GM19324 (cell line): ENCODE data around the gene SLC6A9.

Source experiments
- ATAC-seq: cut with Tn5 transposase; IDR thresholded peaks from one replicate; pipeline ENCODE4 v1.9.1; 2021; ENCODE audit warnings: mild to moderate bottlenecking, moderate library complexity; ENCODE audit not compliant: unreplicated experiment, low FRiP score

Gene SLC6A9

GRCh38 chr1:43975249-43975961 is 55.9 kb downstream of the SLC6A9 start:
- ATAC-seq, result no peak

DNA sequence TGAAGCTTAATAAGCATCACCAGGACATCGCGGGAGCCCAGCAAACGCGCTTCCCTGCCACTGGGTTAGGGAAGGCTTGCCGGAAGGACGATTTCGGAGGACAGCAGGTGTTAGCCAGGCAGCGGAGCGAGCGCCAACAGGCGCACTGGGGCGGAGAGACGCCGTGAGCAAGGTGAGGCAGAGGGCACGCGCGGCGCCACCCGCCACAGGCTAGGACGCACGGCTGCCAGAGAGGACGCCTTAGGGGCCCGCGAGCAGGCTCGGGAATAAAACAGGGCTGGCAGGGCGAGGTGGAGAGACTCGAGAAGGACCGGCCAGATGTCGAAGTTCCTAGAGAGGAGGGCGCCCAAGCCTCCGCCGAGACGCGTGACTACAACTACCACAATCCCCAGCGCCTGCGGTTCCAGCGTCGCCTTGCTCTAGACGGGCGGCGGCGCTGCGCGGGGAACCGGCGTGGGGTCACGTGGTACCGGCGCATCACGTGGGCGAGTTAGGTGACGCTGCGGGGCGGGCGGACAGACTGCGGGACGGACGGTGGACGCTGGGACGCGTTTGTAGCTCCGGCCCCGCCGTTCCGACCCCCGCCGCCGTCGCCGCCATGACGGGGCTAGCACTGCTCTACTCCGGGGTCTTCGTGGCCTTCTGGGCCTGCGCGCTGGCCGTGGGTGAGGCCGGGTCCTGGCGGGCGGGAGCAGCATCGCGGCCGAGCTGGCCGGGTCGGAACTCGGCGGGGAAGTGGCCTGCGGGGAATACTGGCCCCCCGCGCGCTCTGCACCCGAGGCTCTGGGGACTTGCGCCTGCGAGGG is 56.6 kb downstream of the SLC6A9 start, which contains the start of gene ATP6V0B:
Gene ATP6V0B, plus strand, starts transcription at position 518 of the 806 bp plus-strand sequence. Its CDS starts 81 bp downstream, at position 599.
- ATAC-seq, result peak; percentile 76

GRCh38 chr1:43973981-43974442 is 57.2 kb downstream of the SLC6A9 start:
- no peak for ATAC-seq

DNA sequence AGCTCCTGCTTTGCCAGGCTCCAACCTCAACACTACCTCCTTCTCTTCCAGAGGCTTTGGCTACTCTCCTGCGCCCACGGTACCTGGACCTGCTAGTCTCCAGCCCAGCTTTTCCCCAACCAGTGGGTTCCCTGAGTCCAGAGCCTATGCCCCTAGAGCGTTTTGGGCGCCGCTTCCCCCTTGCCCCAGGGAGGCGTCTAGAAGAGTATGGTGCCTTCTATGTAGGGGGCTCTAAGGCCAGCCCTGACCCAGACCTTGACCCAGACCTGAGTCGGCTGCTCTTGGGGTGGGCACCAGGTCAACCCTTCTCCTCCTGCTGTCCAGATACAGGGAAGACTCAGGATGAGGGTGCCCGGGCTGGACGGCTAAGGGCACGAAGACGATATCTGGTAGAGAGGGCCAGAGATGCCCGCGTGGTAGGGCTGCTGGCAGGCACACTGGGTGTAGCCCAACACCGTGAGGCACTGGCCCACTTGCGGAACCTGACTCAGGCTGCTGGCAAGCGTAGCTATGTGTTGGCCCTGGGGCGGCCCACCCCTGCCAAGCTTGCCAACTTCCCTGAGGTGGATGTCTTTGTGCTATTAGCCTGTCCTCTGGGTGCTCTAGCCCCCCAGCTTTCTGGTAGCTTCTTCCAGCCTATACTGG is 59.8 kb downstream of the SLC6A9 start:
- no peak for ATAC-seq

- no peak for ATAC-seq
These were observed 60.4 kb downstream of the SLC6A9 start for GRCh38 chr1:43970911-43971310.

DNA sequence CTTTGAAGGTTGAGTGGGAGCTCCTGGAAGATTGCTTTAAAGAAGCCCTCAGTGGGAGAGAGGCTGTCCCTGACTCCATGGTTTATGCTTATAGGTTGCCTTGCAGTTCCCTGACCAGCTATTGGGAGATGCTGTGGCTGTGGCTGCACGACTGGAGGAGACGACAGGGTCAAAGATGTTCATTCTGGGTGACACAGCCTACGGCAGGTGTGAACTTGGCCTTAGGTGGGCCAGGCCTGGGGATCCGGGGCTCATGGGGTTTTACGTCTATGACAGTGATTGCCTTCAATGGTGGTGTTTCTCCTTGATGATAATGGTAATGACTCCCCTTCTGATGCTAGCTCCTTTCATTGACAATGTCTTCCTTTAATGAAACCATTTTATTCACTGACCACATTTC is 60.8 kb downstream of the SLC6A9 start:
- no peak for ATAC-seq

DNA sequence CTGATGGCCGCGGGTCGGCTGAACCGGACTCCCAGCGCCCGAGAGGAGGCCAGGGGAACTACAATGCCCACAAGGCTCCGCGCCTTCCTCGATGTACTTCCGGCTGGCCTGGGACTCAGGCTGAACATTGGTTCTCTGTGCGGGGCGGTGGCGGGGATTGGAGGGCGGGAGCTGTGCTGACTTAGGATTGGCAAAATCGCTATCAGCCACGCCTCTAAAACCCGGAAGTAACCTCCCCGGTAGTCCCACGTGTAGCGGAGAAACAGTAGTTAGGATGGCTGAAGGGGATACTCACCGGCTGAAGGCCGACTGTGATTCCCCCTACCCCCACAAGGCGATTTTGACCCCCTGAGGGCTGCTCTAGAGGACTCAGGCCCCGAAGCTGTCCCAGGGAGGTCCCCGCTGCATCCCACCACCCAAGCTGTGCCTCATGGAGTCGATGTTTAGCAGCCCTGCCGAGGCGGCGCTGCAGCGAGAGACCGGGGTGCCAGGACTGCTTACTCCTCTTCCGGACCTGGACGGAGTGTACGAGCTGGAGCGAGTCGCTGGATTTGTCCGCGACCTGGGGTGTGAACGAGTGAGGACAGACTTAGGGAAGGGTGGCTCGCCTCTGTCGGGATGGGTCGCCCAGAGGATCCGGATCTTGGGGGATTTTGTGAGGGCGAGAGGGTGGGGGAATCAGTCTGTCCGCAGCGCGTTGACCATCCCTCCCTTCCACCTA is 61.4 kb downstream of the SLC6A9 start, which contains the start of gene DPH2:
Gene DPH2, plus strand, starts transcription at position 265 of the 721 bp plus-strand sequence. Its CDS starts 166 bp downstream, at position 431.
- ATAC-seq, result peak; percentile 71

DNA sequence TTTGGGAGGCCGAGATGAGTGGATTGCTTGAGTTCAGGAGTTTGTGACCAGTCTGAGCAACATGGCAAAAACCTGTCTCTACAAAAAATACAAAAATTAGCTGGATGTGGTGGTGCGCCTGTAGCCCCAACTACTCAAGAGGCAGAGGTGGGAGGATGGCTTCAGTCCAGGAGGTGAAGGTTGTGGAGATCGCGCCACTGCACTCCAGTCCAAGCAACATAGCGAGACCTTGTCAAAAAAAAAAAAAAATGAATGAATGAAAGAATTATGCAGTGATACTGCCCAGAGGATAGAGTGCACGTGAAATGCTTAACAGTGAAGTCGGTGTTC is 61.9 kb downstream of the SLC6A9 start:
- ATAC-seq, result no peak

GRCh38 chr1:43968348-43968948 is 62.8 kb downstream of the SLC6A9 start:
- no peak for ATAC-seq

DNA sequence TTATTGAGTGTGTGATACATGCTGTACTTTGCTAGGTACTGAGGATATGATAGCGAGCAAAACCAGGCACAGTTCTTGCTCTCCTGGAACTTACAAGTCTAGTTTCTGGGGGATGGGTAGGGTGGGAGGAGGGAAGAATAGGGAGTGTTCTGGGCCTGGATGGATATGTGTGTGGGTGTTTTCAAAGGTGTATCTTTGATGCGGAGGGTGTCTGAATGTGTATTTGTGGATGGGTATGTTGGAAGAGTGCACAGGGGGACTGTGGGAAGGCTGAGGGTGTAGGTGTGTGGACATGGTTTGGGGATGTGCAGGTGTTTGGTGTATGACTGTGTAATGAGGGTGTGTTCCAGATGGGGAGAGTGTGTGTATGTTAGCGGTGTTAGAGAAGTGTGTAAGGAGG is 65.9 kb downstream of the SLC6A9 start:
- no peak for ATAC-seq

- ATAC-seq, result no peak
These were observed 67.4 kb downstream of the SLC6A9 start for GRCh38 chr1:43963890-43964289.

GRCh38 chr1:43963006-43963405 is 68.3 kb downstream of the SLC6A9 start:
- ATAC-seq, result no peak

DNA sequence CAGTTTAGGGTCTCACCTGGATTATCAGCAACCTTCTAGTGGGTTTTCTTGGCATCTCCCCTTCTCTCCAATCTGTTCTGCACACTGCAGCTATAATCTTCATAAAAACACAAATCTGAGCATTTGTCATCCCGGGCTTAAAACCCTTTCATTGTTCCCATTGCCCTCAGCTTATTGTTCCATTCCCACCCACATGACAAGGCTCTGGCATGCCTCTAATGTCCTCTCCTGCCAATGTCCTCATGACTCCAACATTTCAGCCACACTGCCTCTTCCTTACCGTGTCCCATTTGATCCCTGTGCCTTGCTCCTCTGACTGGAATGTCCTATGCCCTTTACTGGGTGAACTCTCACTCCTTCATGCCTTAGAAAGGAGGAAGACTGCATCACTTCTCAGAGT is 68.9 kb downstream of the SLC6A9 start:
- no peak for ATAC-seq

DNA sequence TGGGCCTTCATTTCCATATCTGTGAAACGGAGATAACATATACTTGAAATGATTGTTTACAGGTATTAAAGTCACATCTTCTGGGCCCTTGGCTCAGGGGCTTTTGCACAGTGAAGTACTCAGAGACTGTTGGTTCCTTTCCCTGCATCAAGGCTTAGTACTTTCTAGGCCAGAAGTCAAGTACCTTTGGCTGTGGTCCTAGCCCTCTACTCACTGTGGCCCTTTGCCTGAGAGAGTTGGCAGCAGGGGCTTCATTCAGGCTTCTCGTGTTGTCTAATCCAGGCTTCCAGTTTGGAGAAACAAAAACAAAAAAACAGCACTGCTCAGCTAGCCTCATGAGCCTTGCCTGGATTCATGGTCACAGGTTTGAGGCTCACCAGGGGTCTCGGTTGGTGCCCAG is 69.6 kb downstream of the SLC6A9 start:
- ATAC-seq, result no peak

- no peak for ATAC-seq
These were observed 70.5 kb downstream of the SLC6A9 start for GRCh38 chr1:43960798-43961197.

- no peak for ATAC-seq
These were observed 72.7 kb downstream of the SLC6A9 start for GRCh38 chr1:43958351-43959255.

DNA sequence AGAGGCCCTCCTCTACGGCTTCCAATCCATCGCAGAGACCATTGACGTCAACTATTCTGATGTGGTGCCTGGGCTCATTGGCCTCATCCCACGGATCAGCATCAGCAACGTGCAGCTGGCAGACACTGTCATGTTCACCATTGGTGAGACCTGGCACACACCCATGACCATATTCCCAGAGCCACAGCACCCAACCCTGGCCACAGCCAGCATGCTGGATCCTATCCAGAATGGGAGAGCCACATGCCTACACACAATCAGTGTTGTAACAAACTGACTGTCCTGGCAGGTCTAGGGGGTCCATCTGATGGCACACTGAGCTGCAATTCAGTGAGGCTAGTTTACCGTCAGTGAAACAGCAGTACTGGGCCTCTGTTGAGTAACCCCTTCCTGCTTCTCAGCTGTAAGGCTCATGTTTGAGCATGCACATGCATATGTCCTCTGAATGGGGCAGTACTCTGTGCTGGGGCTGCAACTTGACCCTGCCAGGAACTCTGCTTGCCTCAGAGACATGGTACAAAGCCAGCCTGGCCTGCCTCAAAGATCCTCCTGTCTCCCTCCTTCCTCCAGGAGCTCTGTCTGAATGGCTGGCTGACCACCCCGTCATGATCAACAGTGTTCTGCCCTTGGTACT is 73.7 kb downstream of the SLC6A9 start:
- ATAC-seq, result no peak

- ATAC-seq, result no peak
These were observed 75.0 kb downstream of the SLC6A9 start for GRCh38 chr1:43956234-43956633.

GRCh38 chr1:43954036-43954435 is 77.2 kb downstream of the SLC6A9 start:
- no peak for ATAC-seq
